Activated CD8-positive, alpha-beta memory T cell treated with anti-CD3 and anti-CD28 coated beads, Interleukin-2, amount 10 ng/mL, durations not matched to agents 7 days and 5 days (primary cell): ENCODE data around the gene EXOC8. TPM values are rescaled to one million over a fixed set of nuclear protein-coding genes. Genes with fewer than 3 reads are reported as not detected.
A peak's percentile ranks its signal among the peaks of the same experiment; 100 is the strongest.

Experiments
- ATAC-seq: fragments of 150-1000 bp; cut with Tn5 transposase; one replicate; pipeline ENCODE4 v1.10.0; 2021; ENCODE audit warnings: moderate library complexity
- CTCF ChIA-PET: fragments of 350-600 bp; sonication (Branson Sonifier 250); formaldehyde crosslinking; loops from one replicate; lab custom pipeline; 2021; ENCODE audit warnings: antibody characterized with exemption; lab: Charles Lee
- DNase-seq: peaks from one replicate; pipeline ENCODE4 v3.0.0-alpha.2; 2020
- H3K27ac Mint-ChIP-seq: one replicate; pipeline ENCODE4 v1.8.0; 2021; ENCODE audit warnings: mild to moderate bottlenecking, mixed read lengths
- H3K27me3 Mint-ChIP-seq: one replicate; pipeline ENCODE4 v1.8.0; 2021; ENCODE audit warnings: mixed read lengths
- H3K36me3 Mint-ChIP-seq: one replicate; pipeline ENCODE4 v1.8.0; 2021; ENCODE audit warnings: mild to moderate bottlenecking, mixed read lengths
- H3K4me1 Mint-ChIP-seq: one replicate; pipeline ENCODE4 v1.8.0; 2021; ENCODE audit warnings: mixed read lengths
- H3K4me3 Mint-ChIP-seq: one replicate; pipeline ENCODE4 v1.8.0; 2021; ENCODE audit warnings: mild to moderate bottlenecking, moderate library complexity, mixed read lengths
- H3K9me3 Mint-ChIP-seq: one replicate; pipeline ENCODE4 v1.8.0; 2022; ENCODE audit warnings: low read depth, mixed read lengths
- total RNA-seq, 2 experiments: library from RNA; stranded (reverse); gene quantifications; one replicate each; pipeline ENCODE4 v1.2.3, GENCODE V29; 2021

The EXOC8 gene
- total RNA-seq, 2 experiments from 2014 or later: 18.8 to 19.3 TPM

DNA sequence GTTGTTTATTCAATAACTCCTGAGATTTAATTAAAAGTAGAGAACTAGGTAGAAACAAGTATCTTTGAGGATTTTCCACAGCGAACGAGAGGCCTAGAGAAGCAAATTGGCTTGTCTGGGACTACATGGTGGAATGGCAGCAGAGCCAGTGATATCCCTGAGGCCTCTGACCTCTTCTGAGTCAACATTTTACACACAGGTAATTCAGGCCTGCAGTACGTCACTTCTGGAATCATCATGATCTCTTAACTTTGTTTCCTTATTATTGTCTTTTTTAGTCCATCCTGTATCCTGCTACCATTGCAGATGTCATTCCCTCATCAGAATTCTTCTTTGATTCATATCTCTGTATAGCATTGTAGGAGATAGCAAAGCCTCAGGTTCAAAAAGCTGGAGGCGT lies 10.3 kb upstream of the EXOC8 start:
- peaks cover 28% of the 10 kb centered on the region for H3K36me3 Mint-ChIP-seq
- no peaks in the 10 kb centered on the region for H3K27me3 Mint-ChIP-seq
- no peak for DNase-seq
- H3K4me3 Mint-ChIP-seq: no peak overlapping the region
- no peaks in the 10 kb centered on the region for H3K4me1 Mint-ChIP-seq
- CTCF ChIA-PET: interaction anchor here (1.2 to 1.5 kb wide), 3 partner anchors 9 to 28 kb away, joined by 3 to 4 read pairs (median 3); partner anchors contain the start of genes EXOC8 and SPRTN
- H3K9me3 Mint-ChIP-seq: no peaks in the 10 kb centered on the region
- no peak overlapping the region for H3K27ac Mint-ChIP-seq
- ATAC-seq: no peak

- Mint-ChIP-seq H3K27ac (no peak overlapping the region), H3K4me3 (no peak overlapping the region), H3K9me3 (no peaks in the 10 kb centered on the region), H3K27me3 (peaks cover 3% of the 10 kb centered on the region), H3K36me3 (peaks cover 32% of the 10 kb centered on the region), H3K4me1 (peaks cover 34% of the 10 kb centered on the region)
- ATAC-seq (no peak), DNase-seq (no peak)
- CTCF ChIA-PET: interaction anchor here (0.9 kb wide), 1 partner anchor 263 kb away, joined by 3 read pairs; no protein-coding TSS in a partner anchor
Measured at GRCh38 chr1:231340328-231341013, 2.8 kb upstream of the EXOC8 start.

DNA sequence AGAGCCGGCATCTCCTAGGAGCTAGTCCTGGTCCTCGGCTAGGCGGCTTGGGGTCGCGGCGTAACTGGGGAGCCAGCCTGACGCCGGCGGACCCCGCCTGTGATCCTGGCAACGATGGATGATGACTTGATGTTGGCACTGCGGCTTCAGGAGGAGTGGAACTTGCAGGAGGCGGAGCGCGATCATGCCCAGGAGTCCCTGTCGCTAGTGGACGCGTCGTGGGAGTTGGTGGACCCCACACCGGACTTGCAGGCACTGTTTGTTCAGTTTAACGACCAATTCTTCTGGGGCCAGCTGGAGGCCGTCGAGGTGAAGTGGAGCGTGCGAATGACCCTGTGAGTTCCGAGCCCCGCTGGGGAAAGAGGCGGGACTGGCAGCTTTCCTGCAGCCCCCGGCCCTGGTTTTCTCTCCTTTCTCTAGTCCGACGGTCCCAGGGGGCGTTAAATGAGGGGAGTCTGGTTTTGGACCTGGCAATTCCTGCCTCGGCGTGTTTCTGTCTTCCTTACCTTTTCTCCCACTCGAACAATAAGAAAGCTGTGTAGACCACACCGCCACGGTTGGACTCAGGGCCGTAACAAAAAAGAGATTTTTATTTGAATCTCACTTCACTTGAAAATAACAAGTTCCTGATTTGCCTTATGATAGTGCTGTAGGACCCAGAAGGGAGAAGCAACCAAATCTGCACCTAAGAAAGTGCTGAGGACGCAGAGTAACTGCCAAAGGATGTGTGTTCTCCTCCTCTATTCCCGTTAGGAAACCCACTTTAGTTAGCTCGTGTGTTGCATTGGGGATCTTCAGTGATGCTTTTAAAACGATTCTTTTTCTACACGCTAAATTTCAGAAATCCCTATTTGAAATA lies 847 bp upstream of the EXOC8 start, which contains the start of gene SPRTN:
Gene SPRTN, plus strand, starts transcription at position 24 of the 859 bp plus-strand sequence. Its CDS starts 91 bp downstream, at position 115.
- peaks cover 52% of the 10 kb centered on the region for H3K4me1 Mint-ChIP-seq
- CTCF ChIA-PET: interaction anchor here (0.7 to 3.7 kb wide), 17 partner anchors 8 to 278 kb away, joined by 3 to 18 read pairs (median 3); partner anchors contain the start of gene EGLN1
- no peak for DNase-seq
- H3K9me3 Mint-ChIP-seq: no peaks in the 10 kb centered on the region
- no peak for ATAC-seq
- peak within 1 kb of the TSS; percentile 97 for H3K4me3 Mint-ChIP-seq
- peaks cover 3% of the 10 kb centered on the region for H3K27me3 Mint-ChIP-seq
- H3K36me3 Mint-ChIP-seq: peaks cover 32% of the 10 kb centered on the region
- peak within 1 kb of the TSS; percentile 98 for H3K27ac Mint-ChIP-seq

DNA sequence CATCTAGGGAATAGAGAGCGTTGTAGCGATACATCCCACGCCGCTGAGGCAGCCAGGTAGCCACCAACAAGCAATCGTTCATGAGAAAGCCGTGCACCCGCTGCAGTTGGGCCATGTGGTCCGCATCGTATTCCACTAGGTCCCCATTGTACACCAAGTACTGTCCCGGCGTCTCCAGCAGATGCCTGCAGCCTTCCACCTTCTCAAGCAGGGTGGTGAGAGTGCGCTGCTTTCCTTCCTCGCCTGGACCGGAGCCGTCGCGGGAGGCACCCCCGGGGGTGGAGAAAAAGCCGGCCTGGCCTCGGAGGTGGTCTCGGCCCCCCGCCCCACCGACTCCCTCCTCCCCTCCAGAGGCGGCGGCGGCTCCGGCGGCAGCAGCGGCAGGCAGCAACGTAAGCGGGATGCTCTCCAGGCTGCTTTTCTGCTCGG lies 595 bp downstream of the EXOC8 start:
- Mint-ChIP-seq H3K27me3 (peaks cover 3% of the 10 kb centered on the region), H3K4me1 (peaks cover 61% of the 10 kb centered on the region), H3K9me3 (no peaks in the 10 kb centered on the region), H3K27ac (peak overlapping the region; percentile 98), H3K4me3 (peak overlapping the region; percentile 97), H3K36me3 (peaks cover 37% of the 10 kb centered on the region)
- no peak for ATAC-seq
- CTCF ChIA-PET: interaction anchor here (1.0 to 3.7 kb wide), 8 partner anchors 11 to 289 kb away, joined by 3 to 18 read pairs (median 3); no protein-coding TSS in a partner anchor
- no peak for DNase-seq

- ATAC-seq: no peak
- peak overlapping the region; percentile 97 for H3K4me3 Mint-ChIP-seq
- CTCF ChIA-PET: interaction anchor here (0.6 to 3.7 kb wide), 10 partner anchors 11 to 270 kb away, joined by 3 to 18 read pairs (median 4); no protein-coding TSS in a partner anchor
- no peak for DNase-seq
- peaks cover 41% of the 10 kb centered on the region for H3K36me3 Mint-ChIP-seq
- H3K27ac Mint-ChIP-seq: peak overlapping the region; percentile 98
- no peaks in the 10 kb centered on the region for H3K9me3 Mint-ChIP-seq
- peaks cover 59% of the 10 kb centered on the region for H3K4me1 Mint-ChIP-seq
- peaks cover 3% of the 10 kb centered on the region for H3K27me3 Mint-ChIP-seq
Measured at GRCh38 chr1:231335663-231336602, 1.7 kb downstream of the EXOC8 start.

- no peaks in the 10 kb centered on the region for H3K9me3 Mint-ChIP-seq
- H3K36me3 Mint-ChIP-seq: peaks cover 36% of the 10 kb centered on the region
- peak overlapping the region; percentile 48 for H3K4me3 Mint-ChIP-seq
- H3K27me3 Mint-ChIP-seq: peaks cover 3% of the 10 kb centered on the region
- CTCF ChIA-PET: interaction anchor here (0.6 to 3.7 kb wide), 9 partner anchors 12 to 271 kb away, joined by 3 to 18 read pairs (median 4); no protein-coding TSS in a partner anchor
- H3K4me1 Mint-ChIP-seq: peaks cover 54% of the 10 kb centered on the region
- DNase-seq (no peak), ATAC-seq (no peak)
- H3K27ac Mint-ChIP-seq: no peak overlapping the region
Measured at GRCh38 chr1:231334952-231335351, 2.7 kb downstream of the EXOC8 start.

DNA sequence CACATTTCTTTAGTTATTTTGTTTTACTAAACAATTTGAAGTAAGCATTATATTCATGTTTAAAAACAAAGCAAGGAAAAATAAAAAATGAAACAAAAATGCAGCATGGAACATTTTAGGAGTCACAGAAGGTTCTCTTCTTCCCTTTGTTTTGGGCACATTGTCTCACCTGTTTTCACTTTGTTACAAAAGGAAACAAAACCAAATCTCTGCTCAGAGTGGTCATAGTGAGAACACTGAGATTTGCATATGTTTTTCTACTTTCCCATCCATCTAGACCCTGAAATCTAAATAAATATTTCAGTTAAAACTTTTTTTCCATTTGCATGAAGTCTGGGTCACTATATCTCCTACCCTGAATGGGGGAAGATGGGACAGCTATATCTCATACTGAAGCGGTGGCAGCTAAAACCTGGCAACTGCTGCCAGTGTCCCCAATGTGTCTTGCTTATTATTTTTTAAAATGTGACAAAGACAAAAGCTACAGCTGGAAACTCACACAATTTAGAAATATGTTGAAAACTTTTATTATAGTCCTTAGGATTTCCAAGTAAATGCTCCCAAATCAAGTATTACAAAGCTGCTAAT lies 3.5 kb downstream of the EXOC8 start:
- H3K4me3 Mint-ChIP-seq: peak overlapping the region; percentile 33
- H3K36me3 Mint-ChIP-seq: peaks cover 32% of the 10 kb centered on the region
- H3K9me3 Mint-ChIP-seq: no peaks in the 10 kb centered on the region
- H3K27me3 Mint-ChIP-seq: peaks cover 3% of the 10 kb centered on the region
- no peak for DNase-seq
- H3K4me1 Mint-ChIP-seq: peaks cover 51% of the 10 kb centered on the region
- H3K27ac Mint-ChIP-seq: no peak overlapping the region
- CTCF ChIA-PET: interaction anchor here (1.0 to 3.2 kb wide), 4 partner anchors 14 to 257 kb away, joined by 3 to 11 read pairs (median 5); no protein-coding TSS in a partner anchor
- ATAC-seq: no peak

- peaks cover 1% of the 10 kb centered on the region for H3K27me3 Mint-ChIP-seq
- CTCF ChIA-PET: no interaction called here
- H3K9me3 Mint-ChIP-seq: no peaks in the 10 kb centered on the region
- H3K4me3 Mint-ChIP-seq: no peak overlapping the region
- H3K36me3 Mint-ChIP-seq: peaks cover 29% of the 10 kb centered on the region
- H3K27ac Mint-ChIP-seq: no peak overlapping the region
- ATAC-seq: no peak
- H3K4me1 Mint-ChIP-seq: peaks cover 48% of the 10 kb centered on the region
- no peak for DNase-seq
Measured at GRCh38 chr1:231332761-231333160, 4.9 kb downstream of the EXOC8 start.

DNA sequence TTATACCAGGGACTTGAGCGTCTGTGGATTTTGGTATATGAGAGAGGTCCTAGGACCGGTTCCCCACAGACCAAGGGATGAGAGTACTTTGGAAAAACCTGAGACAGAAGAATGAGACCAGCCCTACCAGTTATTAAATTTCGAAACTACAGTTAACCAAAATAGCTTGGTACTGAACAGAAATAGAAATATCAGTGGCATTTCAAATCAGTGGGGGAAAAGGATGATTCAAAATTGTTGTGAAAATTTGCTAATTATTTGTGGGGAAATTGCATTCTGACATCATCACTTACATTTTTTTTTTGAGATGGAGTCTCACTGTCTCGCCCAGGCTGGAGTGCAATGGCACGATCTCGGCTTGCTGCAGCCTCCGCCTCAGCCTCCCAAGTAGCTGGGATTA lies 8.2 kb downstream of the EXOC8 start:
- CTCF ChIA-PET: no interaction called here
- Mint-ChIP-seq H3K36me3 (peaks cover 20% of the 10 kb centered on the region), H3K9me3 (no peaks in the 10 kb centered on the region), H3K27ac (no peak overlapping the region), H3K4me3 (no peak overlapping the region), H3K4me1 (peaks cover 23% of the 10 kb centered on the region), H3K27me3 (no peaks in the 10 kb centered on the region)
- ATAC-seq (no peak), DNase-seq (no peak)

DNA sequence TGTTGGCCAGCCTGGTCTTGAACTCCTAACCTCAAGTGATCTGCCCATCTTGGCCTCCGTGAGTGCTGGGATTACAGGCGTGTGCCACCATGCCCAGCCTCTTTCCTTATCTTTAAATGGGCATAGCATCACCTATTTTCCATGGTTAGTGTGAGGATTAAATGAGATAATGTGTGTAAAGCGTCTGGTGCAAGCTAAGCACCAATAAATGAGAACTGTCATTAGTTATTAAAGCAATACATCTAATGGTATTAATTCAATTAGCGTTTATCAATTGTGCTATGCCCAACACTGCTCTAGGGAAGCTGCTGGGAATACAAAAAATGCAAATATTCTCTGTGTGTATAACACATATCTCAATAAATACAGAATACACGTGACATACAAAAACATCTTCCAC lies 10.0 kb downstream of the EXOC8 start:
- H3K9me3 Mint-ChIP-seq: no peaks in the 10 kb centered on the region
- H3K27me3 Mint-ChIP-seq: no peaks in the 10 kb centered on the region
- ATAC-seq (no peak), DNase-seq (no peak)
- peaks cover 5% of the 10 kb centered on the region for H3K4me1 Mint-ChIP-seq
- H3K4me3 Mint-ChIP-seq: no peak overlapping the region
- H3K27ac Mint-ChIP-seq: no peak overlapping the region
- peaks cover 13% of the 10 kb centered on the region for H3K36me3 Mint-ChIP-seq
- CTCF ChIA-PET: no interaction called here

DNA sequence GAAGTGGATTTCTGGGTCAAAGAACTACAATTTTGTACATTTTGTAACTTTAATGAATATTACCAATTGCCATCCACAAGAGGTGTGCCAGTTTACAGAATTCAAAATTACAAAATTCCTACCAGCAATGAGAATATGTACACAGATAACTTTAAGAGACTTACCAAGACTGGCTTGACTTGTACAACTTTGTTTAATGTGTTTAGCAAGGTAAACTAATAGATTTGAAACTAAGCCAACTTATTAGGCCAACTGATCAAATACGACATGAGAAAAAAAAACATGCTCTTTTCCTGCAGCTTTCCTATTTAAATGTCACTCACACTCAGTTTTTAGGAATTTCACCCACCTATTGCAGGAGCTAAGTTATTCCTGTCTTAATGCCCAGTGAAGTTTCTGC lies 11.4 kb downstream of the EXOC8 start:
- DNase-seq: no peak
- Mint-ChIP-seq H3K4me1 (peaks cover 5% of the 10 kb centered on the region), H3K4me3 (no peak overlapping the region), H3K27me3 (no peaks in the 10 kb centered on the region), H3K27ac (no peak overlapping the region), H3K36me3 (peaks cover 4% of the 10 kb centered on the region), H3K9me3 (no peaks in the 10 kb centered on the region)
- CTCF ChIA-PET: no interaction called here
- no peak for ATAC-seq

DNA sequence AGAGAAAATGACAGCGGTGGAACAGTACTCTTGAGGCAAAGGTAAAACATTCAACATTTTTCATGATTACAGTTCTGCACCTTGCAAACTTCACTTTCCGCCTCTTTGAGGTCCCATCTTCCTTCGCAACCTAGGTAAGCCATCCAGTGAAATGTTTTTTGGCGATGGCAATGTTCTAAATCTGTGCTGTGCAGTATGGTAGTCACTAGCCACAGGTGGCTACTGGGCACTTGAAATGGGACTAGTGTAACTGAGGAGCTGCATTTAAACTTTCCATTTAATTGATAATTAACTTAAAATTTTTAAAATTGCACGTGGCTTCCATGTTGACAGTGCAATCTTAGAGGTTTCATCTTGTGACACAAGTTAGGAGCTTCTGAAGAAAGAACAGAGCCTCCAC lies 13.0 kb downstream of the EXOC8 start:
- Mint-ChIP-seq H3K27ac (no peak overlapping the region), H3K4me1 (peaks cover 3% of the 10 kb centered on the region), H3K27me3 (no peaks in the 10 kb centered on the region), H3K9me3 (no peaks in the 10 kb centered on the region), H3K36me3 (no peaks in the 10 kb centered on the region), H3K4me3 (no peak overlapping the region)
- CTCF ChIA-PET: no interaction called here
- DNase-seq (no peak), ATAC-seq (no peak)
